ENCODE data around the gene TXNL4B. TPM values are rescaled to one million over a fixed set of nuclear protein-coding genes. Genes with fewer than 3 reads are reported as not detected.

TXNL4B gene
- total RNA-seq, 1 donor, result 8.1 TPM

- no peak for TF ChIP-seq CTCF (IDR thresholded peaks at IDR 0.05; ENCODE audit: insufficient read depth, low read length)
- no peak for DNase-seq (ENCODE audit: low read depth)
- no peak overlapping the region for H3K4me3 ChIP-seq (ENCODE audit: low read depth, low read length)
Measured at GRCh38 chr16:72132726-72133125, 39.3 kb upstream of the TXNL4B start.

GRCh38 chr16:72131036-72131435, 37.6 kb upstream of the TXNL4B start:
- no peak for TF ChIP-seq CTCF (IDR thresholded peaks at IDR 0.05; ENCODE audit: insufficient read depth, low read length)
- H3K4me3 ChIP-seq (ENCODE audit: low read depth, low read length), result no peak overlapping the region
- no peak for DNase-seq (ENCODE audit: low read depth)

GRCh38 chr16:72129976-72130656, 36.7 kb upstream of the TXNL4B start:
- DNase-seq (ENCODE audit: low read depth), result no peak
- H3K4me3 ChIP-seq (ENCODE audit: low read depth, low read length), result no peak overlapping the region
- TF ChIP-seq CTCF (IDR thresholded peaks at IDR 0.05; ENCODE audit: insufficient read depth, low read length), result no peak

GRCh38 chr16:72128701-72129100, 35.3 kb upstream of the TXNL4B start:
- DNase-seq (ENCODE audit: low read depth), result no peak
- H3K4me3 ChIP-seq (ENCODE audit: low read depth, low read length), result no peak overlapping the region
- TF ChIP-seq CTCF (IDR thresholded peaks at IDR 0.05; ENCODE audit: insufficient read depth, low read length), result no peak

- no peak overlapping the region for H3K4me3 ChIP-seq (ENCODE audit: low read depth, low read length)
- DNase-seq (ENCODE audit: low read depth), result no peak
- no peak for TF ChIP-seq CTCF (IDR thresholded peaks at IDR 0.05; ENCODE audit: insufficient read depth, low read length)
Measured at GRCh38 chr16:72126429-72126765, 33.0 kb upstream of the TXNL4B start.

- no peak for TF ChIP-seq CTCF (IDR thresholded peaks at IDR 0.05; ENCODE audit: insufficient read depth, low read length)
- DNase-seq (ENCODE audit: low read depth), result no peak
- no peak overlapping the region for H3K4me3 ChIP-seq (ENCODE audit: low read depth, low read length)
Measured at GRCh38 chr16:72125635-72126428, 32.4 kb upstream of the TXNL4B start.
